ENCODE measurements around the gene CDSN. TPM values are rescaled to one million over a fixed set of nuclear protein-coding genes. Genes with fewer than 3 reads are reported as not detected.
"Not testable (repeated sequence)": the region's sequence is repeated elsewhere in the genome, so short reads cannot be mapped to it uniquely, and the experiment has no call there.

The CDSN gene
- total and polyA plus RNA-seq, 2 of the 8 experiments (the other 6 are each of a cell fraction or from before 2014, with no cell fraction given), result not detected

DNA sequence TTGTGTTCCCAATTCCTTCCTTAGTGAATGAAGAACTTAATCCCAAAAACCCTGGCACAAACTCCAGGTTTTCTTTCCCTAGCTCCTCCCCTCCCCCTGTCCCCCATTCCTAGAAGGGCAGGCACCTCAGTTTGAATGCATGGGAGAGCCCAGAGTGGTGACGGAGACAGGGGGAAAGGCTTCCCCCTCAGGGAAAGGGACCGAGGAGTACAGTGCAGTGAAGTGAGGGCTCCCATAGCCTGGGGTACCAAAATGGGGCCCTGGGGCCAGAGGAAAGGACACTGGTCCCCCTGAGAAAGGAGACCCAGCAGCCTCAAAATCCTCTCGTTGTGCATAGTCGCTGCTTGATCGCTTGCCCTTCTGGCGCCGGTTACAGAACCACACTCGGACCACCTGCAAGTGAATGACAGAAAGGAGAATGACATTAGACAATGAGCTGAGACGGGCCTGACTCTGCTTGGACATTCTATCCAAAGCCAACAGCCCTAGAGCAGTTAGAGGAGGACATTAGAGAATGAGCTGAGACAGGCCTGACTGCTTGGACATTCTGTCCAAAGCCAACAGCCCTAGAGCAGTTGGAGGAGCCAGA, 44.3 kb upstream of the CDSN start:
- not testable (repeated sequence) for H3K23me2 ChIP-seq (ENCODE audit: low read depth, low read length); H2BK12ac ChIP-seq (ENCODE audit: low read depth, low read length); H3K9me3 ChIP-seq (ENCODE audit: insufficient read depth in 2 of 2, low read depth in 1 of 2, low read length in 1 of 2); H3K14ac ChIP-seq (ENCODE audit: insufficient read length); H2AFZ ChIP-seq (ENCODE audit: low read length); H3K23ac ChIP-seq (ENCODE audit: insufficient read length); H2BK120ac ChIP-seq (replicated peaks; ENCODE audit: low read depth, low read length); H3K4me3 ChIP-seq (ENCODE audit: extremely low read depth in 1 of 4, insufficient read depth in 2 of 4, low read depth in 3 of 4, low read length in 4 of 4); H3K18ac ChIP-seq (ENCODE audit: extremely low read depth, low read length); H4K91ac ChIP-seq (replicated peaks; ENCODE audit: insufficient read length, low read length); H4K5ac ChIP-seq (ENCODE audit: insufficient read length, low read depth, low read length); H4K8ac ChIP-seq (ENCODE audit: extremely low read depth, insufficient read depth, low read length); H2BK15ac ChIP-seq (ENCODE audit: low read length); H2BK20ac ChIP-seq (ENCODE audit: low read length); H3K4ac ChIP-seq (replicated peaks; ENCODE audit: insufficient read length, low read depth, low read length); H3K56ac ChIP-seq (replicated peaks; ENCODE audit: insufficient read length, low read depth, low read length); H3K79me1 ChIP-seq (ENCODE audit: low read depth, low read length); FAIRE-seq; H2AK5ac ChIP-seq (ENCODE audit: low read depth, low read length); H3K27me3 ChIP-seq (replicated peaks in 1 of 4; ENCODE audit: control insufficient read depth in 3 of 4, extremely low read depth in 1 of 4, insufficient read depth in 3 of 4, low read length in 3 of 4); H3K27ac ChIP-seq (ENCODE audit: low read depth, low read length); DNase-seq (ENCODE audit: low read depth in 1 of 2, low spot score in 2 of 2); H2BK5ac ChIP-seq (ENCODE audit: low read depth, low read length); H3K9ac ChIP-seq (replicated peaks in 1 of 4; ENCODE audit: extremely low read depth in 1 of 4, low read depth in 3 of 4, low read length in 3 of 4); H3K4me2 ChIP-seq (ENCODE audit: insufficient read depth in 1 of 2, low read depth in 2 of 2, low read length in 2 of 2)
- 93% methylated on average over 7 of the region's 9 CpGs; no CpG with 5 or more reads in 1 of the 2 experiments for WGBS, 2 experiments (ENCODE audit: extremely low coverage in 1 of 2, insufficient coverage in 1 of 2, insufficient read length in 1 of 2, insufficient replicate concordance in 2 of 2, low coverage in 1 of 2, low lambda C conversion rate in 2 of 2, missing lambda C conversion rate in 1 of 2)
- ChIA-PET POLR2A (ENCODE audit: partially characterized antibody) (interaction anchor here (1.1 to 68.5 kb wide), 3 partner anchors 4 to 550 kb away, joined by 5 to 2251 read pairs (median 2251); partner anchors contain the start of genes CCHCR1, CDSN, POU5F1 and PSORS1C1), CTCF (ENCODE audit: partially characterized antibody) (interaction anchor here (0.6 to 5.9 kb wide), 9 partner anchors 19 to 203 kb away, joined by 3 to 56 read pairs (median 4); partner anchors contain the start of gene C6orf15)
- Histone ChIP-seq H4K20me1 (replicated peaks in 1 of 2; ENCODE audit: control insufficient read depth in 1 of 2, insufficient read depth in 2 of 2, low read length in 2 of 2) (peaks cover 8 to 19% of the 10 kb centered on the region in 2 experiments), H3K4me1 (replicated peaks in 1 of 4; ENCODE audit: control insufficient read depth in 3 of 4, insufficient read depth in 4 of 4, low read length in 3 of 4) (peaks cover 0 to 15% (median 7%) of the 10 kb centered on the region in 4 experiments; a peak in 6 of 7 replicates), H3K36me3 (ENCODE audit: control insufficient read depth in 2 of 4, insufficient read depth in 4 of 4, low read length in 3 of 4) (peaks cover 14 to 38% (median 23%) of the 10 kb centered on the region in 4 experiments), H3K79me2 (ENCODE audit: control insufficient read depth in 1 of 2, insufficient read depth in 2 of 2, low read length in 2 of 2) (peaks cover 18 to 42% of the 10 kb centered on the region in 2 experiments)

Measured in H1 (cell line).